T-helper 22 cell (primary cell): ENCODE measurements around the gene SNX17.
A peak's percentile ranks its signal among the peaks of the same experiment; 100 is the strongest.

ENCODE experiments used
- DNase-seq: peaks from one replicate; pipeline ENCODE4 v3.0.0-alpha.2; 2020; ENCODE audit warnings: low read depth

SNX17 gene

DNA sequence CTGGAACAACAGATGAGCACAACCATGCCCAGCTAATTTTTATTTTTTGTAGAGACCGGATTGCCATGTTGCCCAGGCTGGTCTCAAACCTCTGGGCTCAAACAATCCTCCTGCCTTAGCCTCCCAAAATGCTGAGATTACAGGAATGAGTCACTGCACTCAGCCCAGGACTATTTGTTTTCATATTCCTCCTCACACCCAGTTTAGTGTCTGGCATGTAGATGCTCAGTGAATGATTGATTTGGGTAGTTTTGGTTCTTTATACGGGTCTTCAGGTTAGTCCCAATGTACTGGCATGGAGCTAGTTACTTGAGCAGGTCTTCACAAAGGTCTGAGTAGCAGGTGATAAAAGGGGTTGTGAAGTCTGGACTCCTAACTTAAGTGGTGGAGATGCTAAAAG is 6.5 kb upstream of the SNX17 start:
- DNase-seq: no peak

DNA sequence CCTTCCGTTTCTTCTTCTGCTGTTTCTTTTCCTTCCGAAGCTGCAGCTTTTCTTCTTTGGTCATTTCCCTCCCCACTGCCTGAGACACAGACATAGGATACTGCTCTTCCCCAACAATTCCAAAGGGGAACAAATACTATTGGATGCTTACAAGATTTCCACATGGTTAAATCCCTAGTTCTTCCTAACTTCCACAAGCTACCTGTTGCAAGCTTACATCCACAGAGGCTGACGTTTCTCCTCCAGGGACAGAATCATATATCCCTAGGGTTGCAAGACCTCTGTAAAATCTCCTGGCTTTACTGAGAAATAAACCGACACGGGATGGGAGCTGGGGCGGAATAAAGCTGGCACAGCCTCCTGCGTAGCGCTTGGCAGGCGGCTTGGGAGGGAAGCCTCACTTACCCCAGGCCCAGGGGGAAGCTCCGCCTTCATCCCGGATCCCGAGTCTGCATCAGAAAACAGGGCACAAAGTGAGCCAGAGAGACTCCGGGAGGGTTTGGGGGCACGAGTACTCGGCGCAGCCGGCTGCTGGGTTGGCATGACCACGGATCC is 868 bp upstream of the SNX17 start:
- no peak for DNase-seq

DNA sequence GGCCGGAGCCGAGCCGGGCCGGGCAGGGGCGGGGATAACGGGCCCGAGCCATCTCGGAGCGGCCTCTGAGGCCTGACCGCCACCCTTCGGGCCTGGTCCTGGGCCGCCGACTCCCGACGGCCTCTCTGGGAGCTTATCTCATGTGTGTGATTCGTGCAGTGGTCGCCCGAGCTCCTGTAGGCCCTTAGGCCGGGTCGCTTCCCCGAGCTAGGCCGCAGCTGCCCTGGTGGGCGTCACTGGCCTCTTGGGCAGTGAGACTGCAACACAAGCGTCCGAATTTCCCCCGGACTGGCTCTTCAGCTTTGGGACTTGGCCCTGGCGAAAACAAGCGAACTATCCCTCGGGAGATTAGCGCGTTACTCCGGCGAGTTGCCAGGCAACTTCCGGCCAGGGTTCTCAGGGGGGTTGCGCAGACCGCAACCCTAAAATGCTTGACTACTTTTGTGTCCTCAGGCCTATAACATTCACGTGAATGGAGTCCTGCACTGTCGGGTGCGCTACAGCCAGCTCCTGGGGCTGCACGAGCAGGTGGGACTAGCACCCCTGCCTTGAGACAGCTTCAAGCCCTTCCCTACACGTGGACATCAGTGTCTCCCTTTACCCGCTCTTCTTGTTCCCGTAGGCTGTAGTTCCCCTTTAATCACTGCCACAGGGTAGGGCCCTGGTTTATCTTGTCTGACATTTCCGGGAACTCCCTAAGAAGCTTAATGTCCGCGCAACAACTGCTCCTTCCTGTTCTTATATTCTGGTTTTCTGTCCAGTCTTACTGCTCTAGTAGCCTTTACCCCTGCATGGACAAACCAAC is 602 bp downstream of the SNX17 start:
- DNase-seq: no peak

DNA sequence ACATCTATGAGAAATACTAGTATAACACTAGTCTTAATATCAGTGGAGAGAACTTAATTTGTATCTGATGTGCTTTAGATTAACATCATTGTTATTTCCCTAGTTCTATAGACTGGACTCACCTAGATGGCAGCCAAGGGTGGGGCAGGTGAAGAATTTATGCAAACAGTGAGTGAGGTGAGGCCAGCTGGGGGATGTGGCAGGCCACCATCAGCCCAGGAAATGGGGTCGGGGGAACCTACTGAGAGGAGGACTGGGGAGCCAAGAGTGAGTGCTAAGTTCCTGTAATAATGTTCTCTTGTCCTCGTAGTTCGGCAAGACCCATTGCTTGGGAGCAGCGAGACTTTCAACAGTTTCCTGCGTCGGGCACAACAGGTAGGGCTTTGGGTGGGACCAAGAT is 2.5 kb downstream of the SNX17 start:
- no peak for DNase-seq

DNA sequence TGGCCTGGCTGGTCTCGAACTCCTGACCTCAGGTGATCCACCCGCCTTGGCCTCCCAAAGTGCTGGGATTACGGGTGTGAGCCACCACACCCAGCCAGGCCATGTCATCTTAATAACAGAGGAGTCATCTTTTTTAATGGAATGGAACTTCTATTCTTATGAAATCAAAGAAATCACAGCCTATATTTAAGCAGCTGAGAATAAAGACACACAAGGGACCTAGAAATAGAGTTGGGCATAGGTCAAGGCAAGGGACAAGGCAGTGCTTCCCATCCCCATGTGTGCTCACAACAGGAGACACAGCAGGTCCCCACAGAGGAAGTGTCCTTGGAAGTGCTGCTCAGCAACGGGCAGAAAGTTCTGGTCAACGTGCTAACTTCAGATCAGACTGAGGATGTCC is 3.2 kb downstream of the SNX17 start:
- no peak for DNase-seq

DNA sequence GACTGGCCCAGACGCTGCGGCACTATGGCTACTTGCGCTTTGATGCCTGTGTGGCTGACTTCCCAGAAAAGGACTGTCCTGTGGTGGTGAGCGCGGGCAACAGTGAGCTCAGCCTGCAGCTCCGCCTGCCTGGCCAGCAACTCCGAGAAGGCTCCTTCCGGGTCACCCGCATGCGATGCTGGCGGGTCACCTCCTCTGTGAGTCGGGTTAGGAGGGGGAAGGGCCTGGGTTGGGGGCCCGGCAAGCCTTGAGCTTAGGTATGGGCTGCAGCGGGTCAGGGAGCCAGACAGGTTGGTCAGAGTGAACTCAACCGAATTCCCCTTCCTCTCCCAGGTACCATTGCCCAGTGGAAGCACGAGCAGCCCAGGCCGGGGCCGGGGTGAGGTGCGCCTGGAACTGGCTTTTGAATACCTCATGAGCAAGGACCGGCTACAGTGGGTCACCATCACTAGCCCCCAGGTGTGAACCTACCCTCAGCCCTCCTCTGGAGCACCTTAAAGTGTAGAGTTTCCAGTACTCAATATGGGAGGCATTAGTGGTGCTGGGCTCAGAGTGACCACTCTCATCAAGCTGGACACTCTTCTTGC is 5.2 kb downstream of the SNX17 start:
- no peak for DNase-seq

DNA sequence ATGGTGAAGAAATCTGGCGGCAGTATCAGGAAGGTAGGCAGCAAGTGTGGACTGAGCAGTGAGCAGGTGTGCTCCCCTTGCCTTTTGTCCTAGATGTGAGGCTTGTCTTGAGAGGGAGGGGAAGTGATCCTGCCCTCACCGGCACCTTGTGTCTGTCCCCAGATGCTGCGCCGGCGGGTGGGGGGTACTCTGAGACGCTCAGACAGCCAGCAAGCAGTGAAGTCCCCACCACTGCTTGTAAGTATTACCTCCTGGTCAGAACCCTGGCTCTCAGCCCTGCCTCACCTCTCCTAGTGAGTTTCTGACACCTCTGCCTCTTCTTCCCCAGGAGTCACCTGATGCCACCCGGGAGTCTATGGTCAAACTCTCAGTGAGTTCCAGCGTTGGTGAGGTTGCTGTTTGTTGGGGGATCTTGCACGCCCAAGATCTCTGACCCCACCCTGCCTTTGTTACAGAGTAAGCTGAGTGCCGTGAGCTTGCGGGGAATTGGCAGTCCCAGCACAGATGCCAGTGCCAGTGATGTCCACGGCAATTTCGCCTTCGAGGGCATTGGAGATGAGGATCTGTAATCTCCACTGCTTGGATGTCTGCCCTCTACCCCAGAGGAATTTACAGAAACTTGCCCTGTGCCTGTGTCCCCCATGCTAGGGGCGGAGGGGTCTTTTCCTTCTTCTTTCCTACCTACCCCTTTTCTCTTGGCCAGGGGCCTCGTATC is 5.9 kb downstream of the SNX17 start:
- DNase-seq: no peak

DNA sequence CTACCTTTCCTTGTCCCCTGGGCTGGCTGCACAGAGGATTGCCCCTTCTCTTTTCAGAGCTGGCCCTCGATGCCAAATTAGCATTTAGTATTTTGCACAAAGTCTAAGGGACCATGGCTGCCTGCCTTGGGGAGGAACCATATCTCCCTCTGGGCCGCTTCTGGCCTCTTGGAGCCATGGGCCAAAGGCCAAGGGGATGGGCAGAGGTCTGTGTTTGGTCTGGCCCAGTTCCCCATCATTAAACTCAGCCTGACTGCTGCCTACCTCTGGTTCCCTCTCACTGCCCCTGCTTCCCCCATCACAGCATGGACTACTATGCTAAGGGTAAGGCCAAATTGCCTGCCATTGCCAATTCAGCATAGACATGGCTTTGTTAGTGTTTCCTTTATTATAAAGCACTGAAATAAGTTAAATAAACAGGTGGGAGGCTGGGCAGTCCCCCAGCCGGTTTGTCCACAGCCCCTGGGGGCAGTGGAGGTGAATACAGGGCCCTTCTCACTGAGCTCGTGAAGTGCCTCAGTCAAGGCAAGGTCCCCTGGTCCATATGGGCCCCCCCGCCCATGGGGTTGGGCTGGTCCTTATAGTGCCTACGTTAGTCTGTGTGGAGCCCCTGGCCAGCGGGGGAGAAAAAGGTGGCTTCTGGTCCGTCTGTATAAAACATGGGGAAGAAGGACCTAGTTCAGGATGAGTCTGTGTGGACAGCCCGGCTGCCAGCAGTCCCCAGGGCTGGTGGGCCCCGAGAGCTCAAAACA is 6.6 kb downstream of the SNX17 start:
- DNase-seq: no peak

DNA sequence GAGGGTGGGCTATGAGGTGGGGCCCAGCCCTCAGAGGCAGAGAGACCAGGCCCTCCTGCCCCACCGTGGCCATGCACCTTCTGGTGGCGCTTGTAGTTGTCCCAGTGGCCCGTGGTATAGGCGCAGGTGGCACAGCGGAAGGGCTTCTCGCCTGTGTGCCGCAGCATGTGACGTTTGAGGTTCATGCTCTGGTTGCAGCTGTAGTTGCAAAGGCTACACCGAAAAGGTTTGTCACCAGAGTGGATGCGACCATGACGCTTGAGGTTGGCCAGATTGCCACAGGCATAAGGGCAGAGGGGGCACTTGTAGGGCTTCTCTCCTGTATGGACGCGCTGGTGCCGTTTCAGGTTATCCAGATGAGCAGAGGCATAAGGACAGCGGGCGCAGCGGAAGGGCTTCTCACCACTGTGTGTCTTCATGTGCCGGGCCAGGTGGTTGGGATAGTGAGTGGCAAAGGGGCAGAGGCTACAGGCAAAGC is 7.2 kb downstream of the SNX17 start:
- DNase-seq: no peak

DNA sequence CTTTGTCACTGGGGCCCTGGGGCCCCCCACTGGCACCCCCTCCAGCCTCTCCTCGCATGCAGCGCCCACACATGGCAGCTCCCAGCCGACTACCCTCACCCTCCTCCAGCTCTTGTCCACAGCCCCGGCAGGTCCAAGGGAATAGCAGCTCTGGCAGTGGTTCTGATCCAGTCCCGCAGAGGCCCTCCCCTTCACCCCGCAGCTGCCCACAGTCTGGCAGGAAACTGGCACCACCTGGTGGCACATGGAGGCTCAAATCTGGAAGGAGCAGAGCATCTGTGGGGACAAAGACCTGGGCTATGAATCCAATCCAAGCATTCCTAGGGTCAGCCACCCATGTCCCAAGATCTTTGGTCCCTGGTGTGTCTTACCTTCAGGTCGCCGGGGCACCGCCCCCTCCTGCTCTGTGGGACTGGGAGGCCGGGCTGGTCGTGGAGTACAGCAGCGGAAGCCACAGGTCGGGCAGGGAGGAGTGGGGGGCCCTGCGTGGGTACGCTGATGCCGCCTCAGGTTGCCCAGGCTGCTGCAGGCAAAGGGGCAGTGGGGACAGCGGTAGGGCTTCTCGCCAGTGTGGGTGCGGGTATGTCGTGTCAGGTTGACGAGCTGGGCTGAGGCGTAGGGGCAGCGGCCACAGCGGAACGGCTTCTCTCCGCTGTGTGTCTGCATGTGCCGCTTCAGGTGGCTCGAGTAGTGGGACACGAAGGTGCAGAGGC is 7.8 kb downstream of the SNX17 start:
- no peak for DNase-seq

DNA sequence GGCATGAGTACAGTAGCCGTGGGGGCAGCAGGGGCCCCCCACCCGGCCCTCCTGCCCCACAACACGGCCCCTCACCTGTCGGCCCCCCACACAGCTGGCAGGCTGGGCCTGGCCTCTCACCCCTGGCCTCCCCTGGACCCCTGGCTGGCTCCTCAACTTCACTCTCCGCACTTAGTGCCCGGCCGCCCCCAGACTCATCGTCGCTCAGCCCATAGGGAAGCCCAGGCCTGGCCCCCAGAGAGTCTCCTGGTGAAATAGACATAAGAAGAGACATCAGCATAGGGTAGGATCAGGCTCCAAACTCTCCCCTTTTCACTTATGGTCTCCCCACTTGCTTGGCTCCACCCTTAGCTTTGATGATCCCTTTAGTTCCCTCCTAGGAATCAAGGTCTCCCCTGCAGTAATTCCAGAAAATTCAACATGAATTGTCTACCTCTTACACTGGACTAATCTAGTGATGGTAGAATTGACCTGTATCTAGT is 8.4 kb downstream of the SNX17 start:
- DNase-seq: no peak

DNA sequence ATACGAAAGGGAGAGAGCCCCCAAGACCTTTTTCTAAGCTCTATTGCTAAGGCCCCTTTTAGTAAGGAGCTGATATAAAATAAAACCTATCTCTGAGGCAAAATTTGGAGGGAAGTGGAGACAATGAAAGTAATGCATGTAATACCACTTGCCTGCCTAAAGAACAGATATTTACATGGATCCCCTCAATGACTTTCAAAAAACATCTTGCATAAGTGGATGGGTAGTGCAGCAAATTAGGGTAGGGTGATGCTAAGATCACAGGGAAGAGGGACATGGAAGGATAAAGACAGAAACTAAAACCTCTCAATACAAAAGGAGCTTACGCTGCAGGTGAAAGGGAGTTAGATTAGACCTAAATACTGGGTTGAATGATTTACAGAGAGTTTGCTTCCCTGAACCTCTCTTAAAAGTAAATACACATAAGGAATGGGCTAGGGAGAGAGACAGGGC is 9.0 kb downstream of the SNX17 start:
- no peak for DNase-seq

DNA sequence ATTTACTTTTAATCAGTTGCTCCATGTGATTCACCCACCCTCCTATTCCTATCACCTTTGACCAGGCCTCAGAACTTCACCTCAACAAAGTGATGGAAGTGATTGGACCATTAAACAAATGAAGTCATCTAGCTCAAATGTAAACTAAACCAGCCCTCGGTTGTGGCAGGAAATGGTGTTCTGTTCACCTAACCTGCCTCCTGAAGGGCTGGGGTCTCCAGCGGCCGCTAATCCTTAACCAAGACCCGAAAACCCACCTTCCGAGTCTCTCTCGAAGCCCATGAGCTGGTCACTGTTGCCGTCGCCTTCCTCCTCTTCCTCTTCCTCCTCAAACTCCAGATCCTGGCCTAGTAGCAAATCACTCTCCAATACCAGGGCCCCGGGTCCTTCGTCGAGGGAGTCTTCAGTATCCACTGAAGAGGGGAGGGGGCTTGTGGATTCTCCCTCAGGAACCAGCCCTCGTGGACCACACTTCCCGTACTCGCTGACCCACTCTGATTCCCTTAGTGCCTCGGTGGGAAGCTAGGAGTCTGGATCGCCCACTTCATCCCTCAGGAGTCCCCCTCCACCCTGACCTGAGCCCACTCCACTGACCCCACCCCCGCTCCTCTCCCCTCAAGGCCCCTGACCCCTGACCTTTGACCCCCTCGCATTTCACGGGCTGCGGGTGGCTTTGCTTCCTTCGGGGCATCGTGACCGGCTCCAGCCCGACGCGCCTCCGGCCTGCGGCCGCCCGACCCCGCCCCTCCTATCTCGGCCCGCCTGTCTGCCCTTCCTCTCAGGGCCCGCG is 9.6 kb downstream of the SNX17 start:
- DNase-seq: peak; percentile 55

DNA sequence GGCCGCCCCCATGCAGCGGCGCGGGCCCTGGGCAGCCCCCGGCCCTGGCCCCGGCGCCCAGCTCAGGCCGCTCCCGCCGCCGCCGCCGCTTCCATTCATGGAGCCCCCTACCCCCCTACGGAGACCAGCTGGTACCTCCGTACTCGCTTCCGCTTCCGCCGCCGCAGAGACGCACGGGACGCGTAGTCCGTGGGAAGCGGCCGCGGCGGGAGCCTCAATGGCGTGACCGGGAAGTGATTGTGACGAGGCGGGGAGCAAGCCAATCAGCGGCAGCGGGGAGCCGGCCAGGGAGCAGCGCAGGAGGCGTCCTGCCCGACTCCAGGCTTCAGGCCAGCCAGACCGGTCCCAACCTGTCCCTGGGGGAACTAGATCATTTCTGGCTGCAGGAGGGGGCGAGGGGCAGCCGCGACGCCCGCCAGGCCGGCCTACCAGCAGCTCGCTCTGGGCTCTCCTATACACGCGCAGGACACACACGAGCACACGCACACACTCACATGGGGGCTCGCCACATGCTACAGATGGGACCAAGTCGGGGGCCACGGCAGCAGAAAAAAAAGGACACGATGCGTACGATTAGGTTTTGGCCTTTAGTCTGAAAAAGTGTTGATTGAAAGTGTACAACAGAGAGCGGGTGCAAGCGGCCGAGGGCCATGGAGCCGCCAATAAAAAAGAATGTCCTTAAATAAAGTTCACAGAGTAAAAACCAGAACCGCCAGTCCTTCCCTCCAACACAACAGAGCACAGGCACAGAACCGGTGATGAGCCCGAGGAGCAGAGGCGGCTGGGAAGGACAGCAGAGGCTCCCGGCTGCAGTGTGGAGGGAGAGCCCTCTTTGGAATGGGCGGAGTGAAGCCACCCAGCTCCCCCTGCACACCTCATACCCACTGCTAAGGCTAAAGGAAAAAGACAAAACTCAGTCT is 10.5 kb downstream of the SNX17 start, which contains the start of gene ZNF513:
Gene ZNF513, minus strand, starts transcription at position 109 of the 920 bp plus-strand sequence. CDS start 208 bp downstream, outside the sequence.
- peak; percentile 85 for DNase-seq

DNA sequence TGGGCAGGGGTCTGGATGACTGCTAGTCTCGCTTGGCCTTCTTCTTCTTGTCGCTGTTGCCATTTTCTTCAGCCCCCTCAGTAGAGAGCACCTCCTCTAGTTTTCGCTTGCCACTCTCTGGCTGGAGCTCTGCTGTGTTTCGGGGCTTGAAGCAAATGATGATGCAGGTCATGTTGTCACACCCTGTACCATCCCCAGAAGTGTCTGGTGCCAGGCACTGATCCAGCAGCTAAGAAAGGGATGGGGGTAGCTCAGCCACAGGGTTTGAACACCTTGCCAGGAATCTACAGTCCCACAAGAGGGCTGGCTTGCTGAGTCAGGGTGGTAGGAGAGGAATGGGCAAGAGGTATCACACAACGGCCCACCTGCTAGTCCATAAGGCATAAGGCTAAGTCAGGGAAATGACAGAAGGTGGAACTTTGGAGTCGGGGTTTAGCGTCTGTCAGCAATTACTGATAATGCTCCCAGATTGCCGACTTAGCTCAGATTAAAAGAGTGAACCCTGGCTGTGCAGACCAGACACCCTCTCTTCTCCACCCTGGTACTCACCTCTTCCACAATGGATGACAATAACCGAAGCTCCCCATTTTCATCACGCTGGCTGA is 11.3 kb downstream of the SNX17 start:
- no peak for DNase-seq

DNA sequence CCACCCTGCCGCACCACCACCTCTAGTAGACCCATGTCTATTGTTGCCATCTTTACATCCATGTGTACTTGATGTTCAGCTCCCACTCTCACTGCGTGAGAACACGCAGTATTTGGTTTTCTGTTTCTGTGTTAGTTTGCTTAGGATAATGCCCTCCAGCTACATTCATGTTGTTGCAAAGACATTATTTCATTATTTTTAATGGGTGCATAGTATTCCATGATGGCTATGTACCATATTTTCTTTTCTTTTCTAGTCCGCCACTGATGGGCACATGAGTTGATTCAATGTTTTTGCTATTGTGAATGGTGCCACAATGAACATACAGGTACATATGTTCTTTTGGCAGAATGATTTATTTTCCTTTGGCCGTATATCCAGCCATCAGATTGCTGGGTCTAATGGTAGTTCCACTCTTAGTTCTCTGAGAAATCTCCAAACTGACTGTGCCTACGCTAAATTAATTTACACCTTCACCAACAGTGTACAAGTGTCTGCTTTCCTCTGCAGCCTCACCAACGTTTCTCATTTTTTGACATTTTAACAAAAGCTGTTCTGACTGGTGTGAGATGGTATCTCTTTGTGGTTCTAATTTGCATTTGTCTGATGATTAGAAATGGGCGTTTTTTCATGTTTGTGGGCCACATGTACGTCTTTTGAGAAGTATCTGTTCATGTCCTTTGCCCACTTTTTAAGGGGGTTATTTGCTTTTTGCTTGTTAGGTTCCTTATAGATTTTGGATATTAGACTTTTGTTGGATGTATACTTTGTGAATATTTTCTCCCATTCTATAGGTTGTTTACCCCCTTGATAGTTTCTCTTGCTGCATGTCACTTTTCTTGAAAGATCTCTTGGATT is 20.6 kb downstream of the SNX17 start:
- DNase-seq: no peak

DNA sequence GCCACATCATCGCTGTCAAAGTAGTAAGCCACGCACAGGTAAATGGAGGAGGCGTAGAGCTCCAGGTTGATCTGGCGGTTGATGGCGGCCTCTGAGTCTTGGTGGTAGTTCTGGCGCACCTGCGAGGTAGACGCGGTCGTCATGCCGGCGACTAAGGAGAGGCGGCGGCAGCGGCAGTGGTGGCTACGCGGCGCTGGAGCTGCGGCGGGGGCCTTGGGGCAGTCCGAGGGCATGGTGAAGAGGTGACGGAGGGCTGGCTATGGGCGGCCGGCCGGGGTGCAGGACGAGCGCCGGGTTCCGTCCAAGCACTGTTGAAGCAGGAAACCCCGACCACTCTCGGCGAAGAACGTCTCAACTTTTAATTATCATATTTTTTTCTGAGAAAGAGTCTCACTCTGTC is 22.8 kb downstream of the SNX17 start:
- DNase-seq: no peak

DNA sequence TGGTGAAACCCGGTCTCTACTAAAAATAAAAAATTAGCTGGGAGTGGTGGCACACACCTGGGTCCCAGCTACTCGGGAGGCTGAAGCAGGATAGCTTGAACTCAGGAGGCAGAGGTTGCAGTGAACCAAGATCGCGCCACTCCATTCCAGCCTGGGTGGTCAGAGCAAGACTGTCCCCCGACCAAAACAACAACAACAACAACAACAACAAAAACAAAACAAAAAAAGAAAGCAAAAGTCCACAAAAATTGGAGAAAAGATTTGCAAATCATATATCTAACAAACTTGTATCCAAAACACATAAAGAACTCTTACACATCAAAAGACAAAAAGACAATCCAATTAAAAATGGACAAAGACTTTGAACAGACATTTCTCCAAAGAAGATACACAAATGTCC is 28.5 kb downstream of the SNX17 start:
- no peak for DNase-seq
